GM12873 (cell line): ENCODE measurements around the gene MCM3AP.

Experiments
- CTCF ChIP-seq: IDR thresholded peaks from 2 replicates; pipeline ENCODE4 v1.5.1; 2012; ENCODE audit warnings: low read depth, mild to moderate bottlenecking, moderate library complexity, low read length, control low read depth; ENCODE audit not compliant: insufficient read depth; ENCODE audit errors: missing control alignments

MCM3AP gene

GRCh38 chr21:46285206-46285661, at the start of gene MCM3AP:
Gene MCM3AP, minus strand, starts transcription at chr21:46285611. Its CDS starts 325 bp downstream, at chr21:46285286.
- TF ChIP-seq CTCF = no peak

- no peak for TF ChIP-seq CTCF
Observed at GRCh38 chr21:46334351-46335140, 49.1 kb upstream of the MCM3AP start.

- no peak for TF ChIP-seq CTCF
Observed at GRCh38 chr21:46329796-46330195, 44.4 kb upstream of the MCM3AP start.

DNA sequence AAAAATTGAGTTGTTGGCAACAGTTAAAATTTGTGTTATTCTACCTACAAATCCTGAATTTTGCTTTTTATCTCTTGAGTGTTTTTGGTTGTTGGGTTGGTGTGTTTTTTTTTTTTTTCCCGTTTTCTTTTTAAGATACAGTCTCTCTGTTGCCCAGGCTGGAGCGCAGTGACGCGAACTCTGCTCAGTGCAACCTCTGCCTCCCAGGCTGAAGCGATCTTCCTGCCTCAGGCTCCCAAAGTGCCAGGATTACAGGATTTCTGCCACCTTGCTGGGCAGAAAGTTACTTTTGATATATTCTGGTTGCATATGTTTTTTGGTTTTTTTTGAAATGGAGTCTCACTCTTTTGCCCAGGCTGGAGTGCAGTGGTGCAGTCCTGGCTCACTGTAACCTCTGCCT, 42.7 kb upstream of the MCM3AP start:
- no peak for TF ChIP-seq CTCF

DNA sequence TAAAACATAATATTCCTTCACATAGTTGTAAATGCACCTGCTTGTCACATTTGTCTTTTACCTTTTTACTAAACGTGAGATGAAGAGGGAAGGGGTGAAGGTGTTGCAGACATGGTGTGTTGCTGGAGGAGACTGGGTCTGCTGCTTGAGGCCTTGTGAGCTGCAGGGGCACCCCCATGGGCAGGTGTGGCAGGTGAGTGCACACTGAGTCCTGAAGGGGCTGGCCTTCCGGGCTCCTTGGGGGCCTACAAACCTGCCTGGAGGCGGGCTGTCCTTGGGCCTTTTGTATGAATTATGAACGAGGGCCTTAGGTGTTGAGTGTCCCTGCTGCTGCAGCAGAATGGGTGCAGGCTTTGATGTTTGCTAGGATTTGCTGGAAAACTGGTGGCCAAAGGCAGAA, 42.3 kb upstream of the MCM3AP start:
- TF ChIP-seq CTCF = no peak

- peak; percentile 10 for TF ChIP-seq CTCF
Observed at GRCh38 chr21:46326110-46326703, 40.8 kb upstream of the MCM3AP start.

GRCh38 chr21:46325073-46325912, 39.9 kb upstream of the MCM3AP start:
- TF ChIP-seq CTCF = peak; percentile 40
